Measurements from ENCODE around the gene SLC35F3. TPM values are rescaled to one million over a fixed set of nuclear protein-coding genes. Genes with fewer than 3 reads are reported as not detected.
A peak's percentile ranks its signal among the peaks of the same experiment; 100 is the strongest.
"Not testable (repeated sequence)": the region's sequence is repeated elsewhere in the genome, so short reads cannot be mapped to it uniquely, and the experiment has no call there.

Gene SLC35F3
- polyA plus RNA-seq, 4 donors = 0.63 to 2.0 (median 0.72) TPM

GRCh38 chr1:234173968-234174367 is 269.5 kb downstream of the SLC35F3 start:
- no peak for DNase-seq (ENCODE audit: low read depth in 4 of 4, low spot score in 3 of 4)

DNA sequence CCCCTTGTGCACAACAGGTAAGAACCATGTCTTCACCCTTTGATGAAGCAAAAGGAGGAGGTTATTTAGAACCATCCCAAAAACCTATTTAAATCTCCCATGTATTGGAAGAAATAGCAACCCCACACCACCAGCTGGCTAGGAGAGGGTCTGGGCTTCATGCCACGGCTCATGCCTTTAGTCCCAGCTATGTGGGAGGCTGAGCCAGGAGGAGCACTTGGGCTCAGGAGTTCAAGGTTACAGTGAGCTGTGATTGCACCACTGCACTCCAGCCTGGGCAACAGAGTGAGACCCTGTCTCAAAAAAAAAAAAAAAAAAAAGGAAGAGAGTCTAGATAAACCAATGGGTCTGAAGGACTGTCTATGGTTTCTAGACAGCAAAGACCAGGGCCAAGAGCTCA is 270.9 kb downstream of the SLC35F3 start:
- no peak for DNase-seq (ENCODE audit: low read depth in 4 of 4, low spot score in 3 of 4)

- DNase-seq (ENCODE audit: low read depth in 4 of 4, low spot score in 3 of 4) = no peak
These were observed 271.5 kb downstream of the SLC35F3 start for GRCh38 chr1:234176000-234176399.

DNA sequence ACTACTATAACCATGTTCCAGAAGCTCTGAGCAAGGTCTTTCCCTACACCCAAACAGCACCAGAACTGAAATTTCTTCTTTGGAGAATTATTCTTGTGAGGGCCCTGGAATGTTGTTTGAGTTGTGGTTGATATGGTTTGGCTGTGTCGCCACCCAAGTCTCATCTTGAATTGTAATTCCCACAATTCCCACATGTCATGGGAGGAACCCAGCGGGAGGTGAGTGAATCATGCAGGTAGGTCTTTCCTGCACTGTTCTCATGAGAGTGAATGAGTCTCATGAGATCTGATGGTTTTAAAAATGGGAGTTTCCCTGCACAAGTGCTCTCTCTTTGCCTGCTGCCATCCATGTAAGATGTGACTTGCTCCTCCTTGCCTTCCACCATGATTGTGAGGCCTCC is 272.4 kb downstream of the SLC35F3 start:
- DNase-seq (ENCODE audit: low read depth in 4 of 4, low spot score in 3 of 4) = not testable (repeated sequence)

DNA sequence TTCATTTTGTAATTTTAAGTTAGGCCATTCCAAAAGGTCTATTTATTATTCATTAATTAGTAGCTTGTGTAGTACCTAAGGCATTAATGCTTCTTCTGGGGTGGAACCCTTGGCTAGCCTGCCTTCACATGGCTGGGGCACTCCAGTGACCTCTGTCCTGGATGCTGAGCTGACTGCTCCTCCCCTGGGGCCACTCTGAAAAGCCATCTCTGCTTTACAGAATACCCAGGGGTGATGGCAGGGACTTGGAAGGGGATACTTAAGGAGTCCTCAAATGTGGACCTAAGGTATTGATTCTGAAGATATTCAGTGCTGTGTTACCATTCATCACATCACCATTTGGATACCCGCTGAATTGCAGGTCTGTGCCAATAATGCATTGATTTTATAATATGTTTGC is 281.0 kb downstream of the SLC35F3 start:
- no peak for DNase-seq (ENCODE audit: low read depth in 4 of 4, low spot score in 3 of 4)

DNA sequence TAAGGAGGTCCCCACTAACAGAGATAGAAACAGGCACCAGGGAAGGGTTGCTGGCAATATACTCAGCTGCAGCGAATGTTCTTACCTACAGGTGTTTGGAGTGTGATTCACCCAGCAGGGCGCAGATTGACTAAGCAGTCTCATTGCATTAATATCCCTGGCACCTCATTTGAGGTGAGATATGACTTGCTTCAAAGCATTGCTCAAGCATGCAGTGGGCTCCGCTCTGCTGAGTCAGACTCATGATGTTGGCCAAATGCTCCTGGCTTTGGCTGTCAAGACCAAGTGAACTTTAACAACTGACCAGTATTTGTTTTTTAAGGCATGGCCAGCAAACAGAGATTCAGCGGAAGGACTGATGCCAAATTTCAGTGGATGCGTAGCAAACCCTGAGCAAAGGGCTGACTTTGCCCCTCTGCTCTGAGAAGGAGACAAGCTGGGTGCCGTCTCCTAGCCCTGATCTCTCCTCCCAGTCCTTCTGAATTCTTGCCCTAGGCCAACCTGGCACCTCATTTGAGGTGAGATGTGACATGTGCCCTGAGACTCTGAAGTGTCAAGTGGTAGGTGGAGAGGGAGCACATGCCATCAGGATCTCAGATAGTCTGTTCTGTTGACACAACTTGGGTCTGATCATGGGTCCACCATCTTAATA is 281.7 kb downstream of the SLC35F3 start:
- no peak for DNase-seq (ENCODE audit: low read depth in 4 of 4, low spot score in 3 of 4)

DNA sequence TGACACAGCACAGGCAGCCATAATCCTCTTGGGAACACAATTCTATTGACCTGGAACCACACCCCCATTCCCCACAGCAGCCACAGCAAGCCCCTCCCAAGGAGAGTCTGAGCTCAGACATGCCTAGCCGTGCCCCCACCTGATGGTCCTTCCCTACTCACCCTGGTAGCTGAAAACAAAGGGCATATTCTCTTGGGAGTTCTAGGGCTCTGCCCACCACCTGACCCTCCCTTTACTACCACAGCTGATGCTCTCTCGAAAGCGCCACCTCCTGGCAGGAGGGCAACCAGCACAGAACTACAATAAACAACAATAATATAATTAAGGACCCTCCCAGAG is 283.9 kb downstream of the SLC35F3 start:
- DNase-seq (ENCODE audit: low read depth in 4 of 4, low spot score in 3 of 4) = no peak

GRCh38 chr1:234197839-234198238 is 293.4 kb downstream of the SLC35F3 start:
- DNase-seq (ENCODE audit: low read depth in 4 of 4, low spot score in 3 of 4) = no peak

DNA sequence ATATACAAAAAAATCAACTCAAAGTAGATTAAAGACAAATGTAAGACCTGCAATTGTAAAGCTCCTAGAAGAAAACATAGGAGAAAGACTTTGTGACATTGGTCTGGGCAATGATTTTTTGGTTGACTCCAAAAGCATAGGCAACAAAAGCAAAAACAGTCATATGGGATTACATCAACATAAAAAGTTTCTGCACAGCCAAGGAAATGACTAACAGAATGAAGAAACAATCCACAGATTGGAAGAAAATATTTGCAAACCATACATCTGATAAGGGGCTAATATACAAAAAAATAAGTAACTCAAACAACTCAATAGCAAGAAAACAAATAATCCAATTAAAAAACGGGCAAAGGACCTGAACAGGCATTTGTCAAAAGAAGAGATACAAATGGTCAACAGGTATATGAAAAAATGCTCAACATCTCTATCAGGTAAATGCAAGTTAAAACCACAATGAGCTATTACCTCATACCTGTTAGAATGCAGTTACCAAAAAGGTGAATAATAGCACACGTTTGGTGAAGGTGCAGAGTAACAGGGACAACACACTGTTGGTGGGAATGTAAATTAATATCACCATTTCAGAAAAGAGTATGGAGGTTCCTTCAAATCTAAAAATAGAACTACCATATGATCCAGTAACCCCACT is 295.1 kb downstream of the SLC35F3 start:
- no peak for DNase-seq (ENCODE audit: low read depth in 4 of 4, low spot score in 3 of 4)

GRCh38 chr1:234200566-234200965 is 296.1 kb downstream of the SLC35F3 start:
- DNase-seq (ENCODE audit: low read depth in 4 of 4, low spot score in 3 of 4) = no peak

GRCh38 chr1:234201600-234201999 is 297.1 kb downstream of the SLC35F3 start:
- no peak for DNase-seq (ENCODE audit: low read depth in 4 of 4, low spot score in 3 of 4)

DNA sequence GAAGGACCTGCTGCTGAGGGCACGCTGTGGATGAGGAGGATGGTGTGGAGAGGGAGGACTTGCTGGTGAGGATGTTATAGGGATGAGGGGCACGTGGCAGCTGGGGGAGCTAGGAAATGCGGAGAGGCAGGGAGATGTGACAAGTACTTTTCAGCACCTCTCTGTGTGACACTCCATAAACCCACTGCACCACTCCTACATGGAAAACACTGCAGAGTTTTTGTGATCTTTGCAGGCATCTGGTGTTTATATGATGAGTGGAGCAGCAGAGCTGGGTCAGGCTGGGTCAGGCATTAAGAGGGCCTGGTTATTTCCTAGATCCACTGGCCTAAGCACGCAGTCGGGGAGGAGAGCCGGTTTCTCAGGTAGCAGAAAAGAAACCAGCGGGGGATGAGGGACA is 301.5 kb downstream of the SLC35F3 start:
- no peak for DNase-seq (ENCODE audit: low read depth in 4 of 4, low spot score in 3 of 4)

DNA sequence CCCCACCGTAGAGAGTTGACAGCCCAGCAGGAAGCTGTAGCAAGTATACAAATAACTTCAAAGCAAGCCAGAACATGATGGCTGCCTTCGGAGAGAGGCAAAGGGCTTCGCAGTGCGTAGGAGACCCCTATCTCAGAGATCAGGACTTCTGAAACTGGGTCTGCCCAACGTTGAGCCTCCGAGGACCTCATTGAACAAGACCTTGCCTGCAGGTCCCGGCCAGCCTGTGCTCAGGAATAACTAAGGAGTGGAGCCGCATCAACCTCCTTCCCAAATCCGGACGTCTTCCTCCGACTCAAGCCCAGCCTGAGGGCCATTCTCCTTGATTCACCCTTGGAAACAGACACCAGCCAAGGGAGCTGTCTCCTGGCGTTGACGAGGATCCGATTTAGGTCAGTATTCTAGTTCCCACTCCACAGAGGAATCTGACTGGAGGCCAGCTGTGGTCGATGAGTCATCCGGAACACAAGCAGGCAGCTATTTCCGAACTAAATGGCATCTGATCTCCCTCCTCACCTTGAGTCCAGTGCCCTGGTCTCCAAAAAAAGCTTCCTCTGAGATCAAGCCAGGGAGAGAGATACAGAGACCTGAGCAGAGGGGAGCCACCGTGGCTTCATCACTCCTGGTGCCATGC is 302.3 kb downstream of the SLC35F3 start:
- DNase-seq (ENCODE audit: low read depth in 4 of 4, low spot score in 3 of 4) = no peak

- no peak for DNase-seq (ENCODE audit: low read depth in 4 of 4, low spot score in 3 of 4)
These were observed 303.9 kb downstream of the SLC35F3 start for GRCh38 chr1:234208351-234208750.

DNA sequence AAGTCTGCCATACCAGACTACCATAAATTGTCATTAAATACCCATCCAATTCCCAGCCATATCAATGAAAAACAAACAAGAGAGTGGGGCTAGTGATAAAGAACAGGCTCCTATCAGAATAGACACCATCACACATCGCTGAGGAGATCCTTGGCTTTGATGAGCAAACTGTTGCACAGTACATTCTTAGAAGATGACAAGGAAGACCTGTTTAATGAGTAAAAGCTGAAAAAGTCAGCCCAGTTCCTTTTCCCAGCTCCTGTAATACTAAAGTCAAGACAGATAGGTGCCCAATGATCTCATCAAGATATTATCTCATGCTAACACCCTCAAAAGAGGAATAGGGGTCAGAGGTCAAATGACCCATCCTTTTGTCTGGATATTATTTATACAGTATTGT is 304.3 kb downstream of the SLC35F3 start:
- DNase-seq (ENCODE audit: low read depth in 4 of 4, low spot score in 3 of 4) = no peak

- not testable (repeated sequence) for DNase-seq (ENCODE audit: low read depth in 4 of 4, low spot score in 3 of 4)
These were observed 306.0 kb downstream of the SLC35F3 start for GRCh38 chr1:234210429-234210828.

DNA sequence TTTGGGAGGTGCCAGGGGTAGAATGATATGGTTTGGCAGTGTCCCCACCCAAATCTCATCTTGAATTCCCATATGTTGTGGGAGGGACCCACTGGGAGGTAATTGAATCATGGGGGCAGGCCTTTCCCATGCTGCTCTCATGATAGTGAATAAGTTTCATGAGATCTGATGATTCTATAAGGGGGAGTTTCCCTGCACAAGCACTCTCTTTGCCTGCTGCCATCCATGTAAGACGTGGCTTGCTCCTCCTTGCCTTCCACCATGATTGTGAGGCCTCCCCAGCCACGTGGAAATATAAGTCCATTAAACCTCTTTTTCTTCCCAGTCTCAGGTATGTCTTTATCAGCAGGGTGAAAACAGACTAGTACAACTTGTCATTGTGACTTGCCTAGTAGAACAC is 307.4 kb downstream of the SLC35F3 start:
- not testable (repeated sequence) for DNase-seq (ENCODE audit: low read depth in 4 of 4, low spot score in 3 of 4)

- no peak for DNase-seq (ENCODE audit: low read depth in 4 of 4, low spot score in 3 of 4)
These were observed 308.5 kb downstream of the SLC35F3 start for GRCh38 chr1:234212764-234213657.

- peak in 1 of 4 donors; percentile 14 for DNase-seq (ENCODE audit: low read depth in 4 of 4, low spot score in 3 of 4)
These were observed 309.2 kb downstream of the SLC35F3 start for GRCh38 chr1:234213658-234214128.

DNA sequence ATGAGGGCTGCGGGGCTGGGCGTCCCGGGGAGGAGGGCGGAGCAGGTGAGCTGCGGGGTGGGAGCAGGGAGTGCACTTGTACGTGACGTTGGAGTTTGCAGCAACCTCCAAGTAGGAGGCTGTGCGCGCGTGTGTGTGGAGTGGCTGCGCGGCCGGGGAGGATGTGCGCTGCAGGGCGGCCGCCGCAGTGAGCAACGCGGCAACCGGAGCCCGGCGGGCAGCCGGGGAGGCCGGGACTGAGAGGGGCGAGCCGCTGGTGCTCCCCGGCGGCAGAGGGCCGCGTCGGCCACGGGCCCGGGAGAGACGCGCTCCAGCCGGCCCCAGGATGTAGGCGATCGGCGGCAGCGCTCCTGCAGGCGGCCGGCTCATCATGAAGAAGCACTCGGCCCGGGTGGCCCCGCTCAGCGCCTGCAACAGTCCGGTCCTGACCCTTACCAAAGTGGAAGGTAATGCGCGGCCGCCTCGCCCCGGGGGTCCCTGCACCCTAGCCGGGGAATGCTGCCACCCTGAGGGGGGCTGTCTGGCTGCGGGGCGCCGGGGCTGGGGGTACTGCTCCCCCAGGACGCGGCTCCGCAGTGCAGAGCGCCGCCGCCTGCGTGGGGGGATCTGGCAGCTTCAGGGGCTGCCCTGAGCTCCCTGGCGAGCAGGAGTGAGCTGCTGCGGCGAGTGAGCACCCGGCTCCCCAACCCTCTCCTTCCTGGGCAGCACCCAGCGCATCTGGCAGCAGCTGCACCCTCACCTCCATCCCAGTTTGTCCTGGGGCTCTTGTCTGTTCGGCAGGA is 309.8 kb downstream of the SLC35F3 start:
- DNase-seq (ENCODE audit: low read depth in 4 of 4, low spot score in 3 of 4) = no peak

All from left renal pelvis (tissue), 4 donors.